ENCODE results near the gene KIF13A.

DNA sequence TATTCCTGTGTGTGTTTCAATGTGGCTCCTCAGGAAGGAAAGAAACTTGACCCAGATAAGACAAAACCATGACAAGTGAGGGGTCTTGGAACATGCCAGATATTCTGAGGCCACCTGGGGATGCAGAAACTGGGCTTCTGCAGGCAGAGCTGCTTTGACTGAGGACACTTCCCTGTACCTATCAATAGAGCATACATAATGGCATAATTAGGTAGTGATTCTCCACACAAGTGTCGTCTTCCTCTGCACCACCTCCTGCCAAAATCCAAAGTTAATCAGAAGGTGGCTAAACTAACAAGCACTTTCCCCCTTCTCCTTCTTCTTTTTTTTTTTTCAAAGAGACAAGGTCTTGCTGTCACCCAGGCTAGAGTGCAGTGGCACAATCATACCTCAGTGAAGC, 97.1 kb downstream of the KIF13A start:
- TF ChIP-seq, protein P1, sequence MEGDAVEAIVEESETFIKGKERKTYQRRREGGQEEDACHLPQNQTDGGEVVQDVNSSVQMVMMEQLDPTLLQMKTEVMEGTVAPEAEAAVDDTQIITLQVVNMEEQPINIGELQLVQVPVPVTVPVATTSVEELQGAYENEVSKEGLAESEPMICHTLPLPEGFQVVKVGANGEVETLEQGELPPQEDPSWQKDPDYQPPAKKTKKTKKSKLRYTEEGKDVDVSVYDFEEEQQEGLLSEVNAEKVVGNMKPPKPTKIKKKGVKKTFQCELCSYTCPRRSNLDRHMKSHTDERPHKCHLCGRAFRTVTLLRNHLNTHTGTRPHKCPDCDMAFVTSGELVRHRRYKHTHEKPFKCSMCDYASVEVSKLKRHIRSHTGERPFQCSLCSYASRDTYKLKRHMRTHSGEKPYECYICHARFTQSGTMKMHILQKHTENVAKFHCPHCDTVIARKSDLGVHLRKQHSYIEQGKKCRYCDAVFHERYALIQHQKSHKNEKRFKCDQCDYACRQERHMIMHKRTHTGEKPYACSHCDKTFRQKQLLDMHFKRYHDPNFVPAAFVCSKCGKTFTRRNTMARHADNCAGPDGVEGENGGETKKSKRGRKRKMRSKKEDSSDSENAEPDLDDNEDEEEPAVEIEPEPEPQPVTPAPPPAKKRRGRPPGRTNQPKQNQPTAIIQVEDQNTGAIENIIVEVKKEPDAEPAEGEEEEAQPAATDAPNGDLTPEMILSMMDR (IDR thresholded peaks at IDR 0.05): no peak
- no peak for TF ChIP-seq POLR2A (IDR thresholded peaks at IDR 0.05)

All from Peyer's patch (tissue), 4 donors.